Measurements from ENCODE around the gene LARP1.
A peak's percentile ranks its signal among the peaks of the same experiment; 100 is the strongest.

The LARP1 gene

DNA sequence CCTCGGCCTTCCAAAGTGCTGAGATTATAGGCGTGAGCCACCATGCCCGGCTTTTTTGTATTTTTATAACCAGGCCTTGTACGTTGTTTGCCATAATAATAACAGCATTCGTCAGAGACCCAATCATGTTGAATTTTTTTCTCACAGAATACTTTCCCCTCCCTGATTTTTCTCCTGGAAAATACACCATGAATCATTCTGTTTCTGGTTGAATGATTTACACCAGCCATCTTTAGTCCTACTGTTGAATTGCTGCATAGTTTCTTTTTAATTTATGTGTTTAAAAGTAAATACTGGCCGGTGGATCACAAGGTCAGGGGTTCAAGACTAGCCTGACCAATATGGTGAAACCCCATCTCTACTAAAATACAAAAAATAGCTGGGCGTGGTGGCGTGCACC lies 106.8 kb downstream of the LARP1 start:
- Histone ChIP-seq H3F3A (ENCODE audit: low read depth) (no peaks in the 10 kb centered on the region), H3K9me3 (ENCODE audit: insufficient read depth, low read depth, low read length) (no peaks in the 10 kb centered on the region), H3K4me2 (ENCODE audit: low read depth, low read length, poor library complexity, severe bottlenecking) (peak overlapping the region; percentile 88), H3K4me3 (ENCODE audit: low read length, poor library complexity, severe bottlenecking) (peak overlapping the region; percentile 46), H3K9me2 (replicated peaks; ENCODE audit: low read depth, low read length) (no peaks in the 10 kb centered on the region), H4K20me1 (ENCODE audit: insufficient read depth, low read length, poor library complexity, severe bottlenecking) (peaks cover 49% of the 10 kb centered on the region), H2AFZ (ENCODE audit: low read length) (no peak overlapping the region), H3K9ac (ENCODE audit: low read depth, low read length, poor library complexity, severe bottlenecking) (peak overlapping the region; percentile 32), H3K4me1 (ENCODE audit: insufficient read depth, low read length, poor library complexity, severe bottlenecking) (peaks cover 3% of the 10 kb centered on the region), H3K79me2 (ENCODE audit: insufficient read depth, low read length) (peaks cover 71% of the 10 kb centered on the region), H3K36me3 (ENCODE audit: insufficient read depth, low read length) (peaks cover 19% of the 10 kb centered on the region; the same call in 1 of the 2 replicates), H3K27me3 (ENCODE audit: insufficient read depth, low read length, poor library complexity, severe bottlenecking) (no peaks in the 10 kb centered on the region)
- no peak for TF ChIP-seq EZH2phosphoT487 (IDR thresholded peaks at IDR 0.05; ENCODE audit: borderline replicate concordance)
- TF ChIP-seq, protein P1, sequence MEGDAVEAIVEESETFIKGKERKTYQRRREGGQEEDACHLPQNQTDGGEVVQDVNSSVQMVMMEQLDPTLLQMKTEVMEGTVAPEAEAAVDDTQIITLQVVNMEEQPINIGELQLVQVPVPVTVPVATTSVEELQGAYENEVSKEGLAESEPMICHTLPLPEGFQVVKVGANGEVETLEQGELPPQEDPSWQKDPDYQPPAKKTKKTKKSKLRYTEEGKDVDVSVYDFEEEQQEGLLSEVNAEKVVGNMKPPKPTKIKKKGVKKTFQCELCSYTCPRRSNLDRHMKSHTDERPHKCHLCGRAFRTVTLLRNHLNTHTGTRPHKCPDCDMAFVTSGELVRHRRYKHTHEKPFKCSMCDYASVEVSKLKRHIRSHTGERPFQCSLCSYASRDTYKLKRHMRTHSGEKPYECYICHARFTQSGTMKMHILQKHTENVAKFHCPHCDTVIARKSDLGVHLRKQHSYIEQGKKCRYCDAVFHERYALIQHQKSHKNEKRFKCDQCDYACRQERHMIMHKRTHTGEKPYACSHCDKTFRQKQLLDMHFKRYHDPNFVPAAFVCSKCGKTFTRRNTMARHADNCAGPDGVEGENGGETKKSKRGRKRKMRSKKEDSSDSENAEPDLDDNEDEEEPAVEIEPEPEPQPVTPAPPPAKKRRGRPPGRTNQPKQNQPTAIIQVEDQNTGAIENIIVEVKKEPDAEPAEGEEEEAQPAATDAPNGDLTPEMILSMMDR (conservative IDR thresholded peaks at IDR 0.05; ENCODE audit: low read length), result no peak

DNA sequence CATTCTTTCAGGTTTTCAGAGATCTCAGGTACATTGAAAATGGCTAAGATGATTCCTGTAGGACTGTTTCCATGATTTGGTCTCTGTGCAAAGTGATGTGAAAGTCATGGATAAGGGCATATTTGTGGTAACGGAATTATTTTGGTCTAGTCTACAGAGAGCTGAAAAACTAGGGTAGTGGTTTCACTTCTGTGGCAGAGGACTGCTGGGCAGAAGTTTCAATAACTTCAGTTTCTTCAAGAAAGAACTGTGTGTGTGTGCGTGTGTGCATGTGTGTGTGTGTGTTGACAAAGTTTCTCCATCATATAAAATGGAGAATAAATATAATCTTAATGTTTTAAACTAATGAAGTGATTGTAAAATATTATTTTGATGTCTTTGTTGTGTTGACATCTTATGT lies 107.6 kb downstream of the LARP1 start:
- no peak overlapping the region for H2AFZ ChIP-seq (ENCODE audit: low read length)
- peaks cover 52% of the 10 kb centered on the region for H4K20me1 ChIP-seq (ENCODE audit: insufficient read depth, low read length, poor library complexity, severe bottlenecking)
- H3K9ac ChIP-seq (ENCODE audit: low read depth, low read length, poor library complexity, severe bottlenecking), result peak overlapping the region; percentile 32
- no peaks in the 10 kb centered on the region for H3F3A ChIP-seq (ENCODE audit: low read depth)
- peaks cover 22% of the 10 kb centered on the region; the same call in 1 of the 2 replicates for H3K36me3 ChIP-seq (ENCODE audit: insufficient read depth, low read length)
- H3K4me3 ChIP-seq (ENCODE audit: low read length, poor library complexity, severe bottlenecking), result peak overlapping the region; percentile 46
- no peaks in the 10 kb centered on the region for H3K4me1 ChIP-seq (ENCODE audit: insufficient read depth, low read length, poor library complexity, severe bottlenecking)
- peak overlapping the region; percentile 88 for H3K4me2 ChIP-seq (ENCODE audit: low read depth, low read length, poor library complexity, severe bottlenecking)
- no peaks in the 10 kb centered on the region for H3K27me3 ChIP-seq (ENCODE audit: insufficient read depth, low read length, poor library complexity, severe bottlenecking)
- H3K9me2 ChIP-seq (replicated peaks; ENCODE audit: low read depth, low read length), result no peaks in the 10 kb centered on the region
- H3K79me2 ChIP-seq (ENCODE audit: insufficient read depth, low read length), result peaks cover 71% of the 10 kb centered on the region
- no peak for TF ChIP-seq EZH2phosphoT487 (IDR thresholded peaks at IDR 0.05; ENCODE audit: borderline replicate concordance)
- TF ChIP-seq, protein P1 (conservative IDR thresholded peaks at IDR 0.05; ENCODE audit: low read length), result no peak
- H3K9me3 ChIP-seq (ENCODE audit: insufficient read depth, low read depth, low read length), result no peaks in the 10 kb centered on the region

DNA sequence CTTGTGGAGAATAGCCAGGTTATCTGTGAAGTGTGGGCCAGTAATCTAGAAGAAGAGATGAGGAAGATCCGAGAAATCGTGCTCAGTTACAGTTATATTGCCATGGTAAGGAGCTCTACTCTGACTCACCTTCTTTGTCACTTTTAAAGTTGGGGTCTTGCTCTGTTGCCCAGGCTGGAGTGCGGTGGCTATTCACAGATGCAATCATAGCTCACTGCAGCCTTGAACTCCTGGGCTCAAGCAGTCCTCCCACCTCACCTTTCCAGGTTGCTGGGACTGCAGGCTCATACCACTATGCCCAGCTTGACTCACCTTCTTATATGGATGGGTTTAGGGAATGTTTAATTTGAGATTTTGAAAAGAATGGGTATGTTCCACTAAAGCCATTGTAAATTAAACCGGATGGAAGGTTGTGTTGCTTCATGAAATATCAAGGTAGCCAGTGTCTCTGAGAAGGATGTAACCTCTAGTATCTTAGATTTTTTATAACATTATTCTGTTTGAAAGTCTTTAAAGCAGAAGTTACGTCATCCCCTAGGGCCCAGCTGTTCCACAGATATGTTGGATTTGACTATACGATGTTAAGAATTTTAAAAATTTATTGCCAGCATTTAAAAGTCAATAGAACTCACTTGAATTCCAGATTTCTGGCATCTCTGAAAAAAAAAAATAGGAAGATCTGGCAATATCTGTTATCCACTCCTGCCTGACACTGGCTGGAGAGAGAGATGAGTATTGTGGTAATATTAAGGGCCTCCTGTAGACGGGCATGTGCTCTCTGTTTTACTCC lies 108.3 kb downstream of the LARP1 start:
- H4K20me1 ChIP-seq (ENCODE audit: insufficient read depth, low read length, poor library complexity, severe bottlenecking), result peaks cover 52% of the 10 kb centered on the region

More for the DNA sequence above, 108.3 kb downstream of the LARP1 start:
- no peaks in the 10 kb centered on the region for H3F3A ChIP-seq (ENCODE audit: low read depth)
- peaks cover 71% of the 10 kb centered on the region for H3K79me2 ChIP-seq (ENCODE audit: insufficient read depth, low read length)
- no peaks in the 10 kb centered on the region for H3K4me1 ChIP-seq (ENCODE audit: insufficient read depth, low read length, poor library complexity, severe bottlenecking)
- H3K9me3 ChIP-seq (ENCODE audit: insufficient read depth, low read depth, low read length), result no peaks in the 10 kb centered on the region
- TF ChIP-seq, protein P1 (conservative IDR thresholded peaks at IDR 0.05; ENCODE audit: low read length), result no peak
- TF ChIP-seq EZH2phosphoT487 (IDR thresholded peaks at IDR 0.05; ENCODE audit: borderline replicate concordance), result no peak
- H3K4me2 ChIP-seq (ENCODE audit: low read depth, low read length, poor library complexity, severe bottlenecking), result peak overlapping the region; percentile 88
- no peak overlapping the region for H2AFZ ChIP-seq (ENCODE audit: low read length)
- peaks cover 22% of the 10 kb centered on the region; the same call in 1 of the 2 replicates for H3K36me3 ChIP-seq (ENCODE audit: insufficient read depth, low read length)
- H3K9ac ChIP-seq (ENCODE audit: low read depth, low read length, poor library complexity, severe bottlenecking), result peak overlapping the region; percentile 32
- H3K4me3 ChIP-seq (ENCODE audit: low read length, poor library complexity, severe bottlenecking), result peak overlapping the region; percentile 32
- H3K9me2 ChIP-seq (replicated peaks; ENCODE audit: low read depth, low read length), result no peaks in the 10 kb centered on the region
- no peaks in the 10 kb centered on the region for H3K27me3 ChIP-seq (ENCODE audit: insufficient read depth, low read length, poor library complexity, severe bottlenecking)
